ENCODE measurements around the gene FYB1.

The FYB1 gene

DNA sequence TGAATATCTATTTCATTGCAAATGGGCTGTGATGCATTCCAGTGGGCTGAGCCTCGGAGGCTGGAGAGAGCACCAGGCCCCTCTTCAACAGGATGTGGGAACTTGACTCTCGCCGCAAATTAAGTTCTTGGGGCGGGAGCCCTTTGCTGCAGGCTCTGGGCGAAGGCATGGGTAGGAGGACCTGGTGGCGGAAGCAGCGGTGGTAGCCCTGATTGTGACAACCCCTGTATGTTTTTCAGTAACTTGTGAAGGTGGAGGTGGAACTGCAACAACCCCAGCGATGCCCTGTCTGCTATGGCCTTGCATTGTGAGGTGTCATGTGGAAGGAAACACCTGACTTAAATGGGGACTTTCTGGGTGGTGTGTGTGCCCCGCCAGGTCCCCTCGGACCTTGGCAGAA, 9.4 kb downstream of the FYB1 start:
- TF ChIP-seq, protein P1, sequence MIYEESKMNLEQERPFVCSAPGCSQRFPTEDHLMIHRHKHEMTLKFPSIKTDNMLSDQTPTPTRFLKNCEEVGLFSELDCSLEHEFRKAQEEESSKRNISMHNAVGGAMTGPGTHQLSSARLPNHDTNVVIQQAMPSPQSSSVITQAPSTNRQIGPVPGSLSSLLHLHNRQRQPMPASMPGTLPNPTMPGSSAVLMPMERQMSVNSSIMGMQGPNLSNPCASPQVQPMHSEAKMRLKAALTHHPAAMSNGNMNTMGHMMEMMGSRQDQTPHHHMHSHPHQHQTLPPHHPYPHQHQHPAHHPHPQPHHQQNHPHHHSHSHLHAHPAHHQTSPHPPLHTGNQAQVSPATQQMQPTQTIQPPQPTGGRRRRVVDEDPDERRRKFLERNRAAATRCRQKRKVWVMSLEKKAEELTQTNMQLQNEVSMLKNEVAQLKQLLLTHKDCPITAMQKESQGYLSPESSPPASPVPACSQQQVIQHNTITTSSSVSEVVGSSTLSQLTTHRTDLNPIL (CRISPR knock-in tag; IDR thresholded peaks at IDR 0.05; ENCODE audit: low read depth), result no peak
- TF ChIP-seq, protein P2, sequence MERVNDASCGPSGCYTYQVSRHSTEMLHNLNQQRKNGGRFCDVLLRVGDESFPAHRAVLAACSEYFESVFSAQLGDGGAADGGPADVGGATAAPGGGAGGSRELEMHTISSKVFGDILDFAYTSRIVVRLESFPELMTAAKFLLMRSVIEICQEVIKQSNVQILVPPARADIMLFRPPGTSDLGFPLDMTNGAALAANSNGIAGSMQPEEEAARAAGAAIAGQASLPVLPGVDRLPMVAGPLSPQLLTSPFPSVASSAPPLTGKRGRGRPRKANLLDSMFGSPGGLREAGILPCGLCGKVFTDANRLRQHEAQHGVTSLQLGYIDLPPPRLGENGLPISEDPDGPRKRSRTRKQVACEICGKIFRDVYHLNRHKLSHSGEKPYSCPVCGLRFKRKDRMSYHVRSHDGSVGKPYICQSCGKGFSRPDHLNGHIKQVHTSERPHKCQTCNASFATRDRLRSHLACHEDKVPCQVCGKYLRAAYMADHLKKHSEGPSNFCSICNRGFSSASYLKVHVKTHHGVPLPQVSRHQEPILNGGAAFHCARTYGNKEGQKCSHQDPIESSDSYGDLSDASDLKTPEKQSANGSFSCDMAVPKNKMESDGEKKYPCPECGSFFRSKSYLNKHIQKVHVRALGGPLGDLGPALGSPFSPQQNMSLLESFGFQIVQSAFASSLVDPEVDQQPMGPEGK (CRISPR knock-in tag; IDR thresholded peaks at IDR 0.05; ENCODE audit: borderline replicate concordance), result no peak
- no peak for TF ChIP-seq ISL1 (CRISPR knock-in tag; IDR thresholded peaks at IDR 0.05)
- TF ChIP-seq SNAI2 (CRISPR knock-in tag; IDR thresholded peaks at IDR 0.05), result no peak
- no peak for TF ChIP-seq ARNTL (CRISPR knock-in tag; IDR thresholded peaks at IDR 0.05; ENCODE audit: borderline replicate concordance, low read depth)
- TF ChIP-seq ZNF8 (CRISPR knock-in tag; IDR thresholded peaks at IDR 0.05), result no peak
- no peak for TF ChIP-seq CSDC2 (CRISPR knock-in tag; IDR thresholded peaks at IDR 0.05)
- no peak for TF ChIP-seq TCF4 (CRISPR knock-in tag; IDR thresholded peaks at IDR 0.05; ENCODE audit: borderline replicate concordance)
- TF ChIP-seq ZNF70 (CRISPR knock-in tag; IDR thresholded peaks at IDR 0.05), result no peak
- no peak for TF ChIP-seq GLIS3 (CRISPR knock-in tag; IDR thresholded peaks at IDR 0.05)
- TF ChIP-seq, protein P3, sequence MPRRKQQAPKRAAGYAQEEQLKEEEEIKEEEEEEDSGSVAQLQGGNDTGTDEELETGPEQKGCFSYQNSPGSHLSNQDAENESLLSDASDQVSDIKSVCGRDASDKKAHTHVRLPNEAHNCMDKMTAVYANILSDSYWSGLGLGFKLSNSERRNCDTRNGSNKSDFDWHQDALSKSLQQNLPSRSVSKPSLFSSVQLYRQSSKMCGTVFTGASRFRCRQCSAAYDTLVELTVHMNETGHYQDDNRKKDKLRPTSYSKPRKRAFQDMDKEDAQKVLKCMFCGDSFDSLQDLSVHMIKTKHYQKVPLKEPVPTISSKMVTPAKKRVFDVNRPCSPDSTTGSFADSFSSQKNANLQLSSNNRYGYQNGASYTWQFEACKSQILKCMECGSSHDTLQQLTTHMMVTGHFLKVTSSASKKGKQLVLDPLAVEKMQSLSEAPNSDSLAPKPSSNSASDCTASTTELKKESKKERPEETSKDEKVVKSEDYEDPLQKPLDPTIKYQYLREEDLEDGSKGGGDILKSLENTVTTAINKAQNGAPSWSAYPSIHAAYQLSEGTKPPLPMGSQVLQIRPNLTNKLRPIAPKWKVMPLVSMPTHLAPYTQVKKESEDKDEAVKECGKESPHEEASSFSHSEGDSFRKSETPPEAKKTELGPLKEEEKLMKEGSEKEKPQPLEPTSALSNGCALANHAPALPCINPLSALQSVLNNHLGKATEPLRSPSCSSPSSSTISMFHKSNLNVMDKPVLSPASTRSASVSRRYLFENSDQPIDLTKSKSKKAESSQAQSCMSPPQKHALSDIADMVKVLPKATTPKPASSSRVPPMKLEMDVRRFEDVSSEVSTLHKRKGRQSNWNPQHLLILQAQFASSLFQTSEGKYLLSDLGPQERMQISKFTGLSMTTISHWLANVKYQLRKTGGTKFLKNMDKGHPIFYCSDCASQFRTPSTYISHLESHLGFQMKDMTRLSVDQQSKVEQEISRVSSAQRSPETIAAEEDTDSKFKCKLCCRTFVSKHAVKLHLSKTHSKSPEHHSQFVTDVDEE (CRISPR knock-in tag; IDR thresholded peaks at IDR 0.05), result no peak
- no peak for TF ChIP-seq TOX (CRISPR knock-in tag; IDR thresholded peaks at IDR 0.05; ENCODE audit: borderline replicate concordance)
- no peak for ATAC-seq

DNA sequence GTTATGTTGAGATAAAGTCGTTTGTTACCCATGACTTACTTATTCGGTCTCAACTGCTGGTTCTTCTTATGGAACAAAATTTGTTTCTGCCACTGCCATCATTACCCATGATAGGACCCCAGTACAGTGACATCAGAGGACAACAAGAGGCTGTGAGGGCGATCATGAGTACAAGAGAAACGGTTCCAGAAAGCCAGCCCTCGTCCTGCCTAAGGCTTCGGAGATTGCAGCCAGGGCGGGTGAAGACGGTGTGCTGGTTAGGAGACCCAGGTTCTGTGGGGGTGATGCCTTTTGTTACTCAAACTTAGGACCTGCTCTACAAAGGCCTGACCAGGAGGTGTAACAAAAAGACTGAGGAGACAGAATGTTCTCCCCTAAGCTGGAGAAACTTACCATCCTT, 10.9 kb downstream of the FYB1 start:
- TF ChIP-seq ZNF565 (CRISPR knock-in tag; conservative IDR thresholded peaks at IDR 0.05; ENCODE audit: low read depth) (no peak), ZFP3 (CRISPR knock-in tag; IDR thresholded peaks at IDR 0.05) (no peak), ESRRG (CRISPR knock-in tag; IDR thresholded peaks at IDR 0.05) (no peak), ARNTL (CRISPR knock-in tag; IDR thresholded peaks at IDR 0.05; ENCODE audit: borderline replicate concordance, low read depth) (no peak), SNAI2 (CRISPR knock-in tag; IDR thresholded peaks at IDR 0.05) (no peak), TOX (CRISPR knock-in tag; IDR thresholded peaks at IDR 0.05; ENCODE audit: borderline replicate concordance) (no peak), ZC3H10 (CRISPR knock-in tag; IDR thresholded peaks at IDR 0.05) (no peak), PPARA (CRISPR knock-in tag; IDR thresholded peaks at IDR 0.05; ENCODE audit: borderline replicate concordance) (no peak), ZFP30 (CRISPR knock-in tag; IDR thresholded peaks at IDR 0.05) (no peak), RARB (CRISPR knock-in tag; IDR thresholded peaks at IDR 0.05) (no peak), GLIS3 (CRISPR knock-in tag; IDR thresholded peaks at IDR 0.05) (no peak), ZNF70 (CRISPR knock-in tag; IDR thresholded peaks at IDR 0.05) (no peak), BACH2 (CRISPR knock-in tag; IDR thresholded peaks at IDR 0.05; ENCODE audit: borderline replicate concordance) (no peak)
- TF ChIP-seq, protein P4, sequence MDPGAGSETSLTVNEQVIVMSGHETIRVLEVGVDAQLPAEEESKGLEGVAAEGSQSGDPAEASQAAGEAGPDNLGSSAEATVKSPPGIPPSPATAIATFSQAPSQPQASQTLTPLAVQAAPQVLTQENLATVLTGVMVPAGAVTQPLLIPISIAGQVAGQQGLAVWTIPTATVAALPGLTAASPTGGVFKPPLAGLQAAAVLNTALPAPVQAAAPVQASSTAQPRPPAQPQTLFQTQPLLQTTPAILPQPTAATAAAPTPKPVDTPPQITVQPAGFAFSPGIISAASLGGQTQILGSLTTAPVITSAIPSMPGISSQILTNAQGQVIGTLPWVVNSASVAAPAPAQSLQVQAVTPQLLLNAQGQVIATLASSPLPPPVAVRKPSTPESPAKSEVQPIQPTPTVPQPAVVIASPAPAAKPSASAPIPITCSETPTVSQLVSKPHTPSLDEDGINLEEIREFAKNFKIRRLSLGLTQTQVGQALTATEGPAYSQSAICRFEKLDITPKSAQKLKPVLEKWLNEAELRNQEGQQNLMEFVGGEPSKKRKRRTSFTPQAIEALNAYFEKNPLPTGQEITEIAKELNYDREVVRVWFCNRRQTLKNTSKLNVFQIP (CRISPR knock-in tag; IDR thresholded peaks at IDR 0.05; ENCODE audit: borderline replicate concordance, low read depth), result no peak
- TF ChIP-seq, protein P1 (CRISPR knock-in tag; IDR thresholded peaks at IDR 0.05; ENCODE audit: low read depth), result no peak
- TF ChIP-seq, protein P2 (CRISPR knock-in tag; IDR thresholded peaks at IDR 0.05; ENCODE audit: borderline replicate concordance), result no peak
- TF ChIP-seq, protein P3 (CRISPR knock-in tag; IDR thresholded peaks at IDR 0.05), result no peak

More for the DNA sequence above, 10.9 kb downstream of the FYB1 start:
- no peak for ATAC-seq
